Cardiac septum (tissue), 1 donor: ENCODE data around the gene METTL24. TPM values are rescaled to one million over a fixed set of nuclear protein-coding genes. Genes with fewer than 3 reads are reported as not detected.

Source experiments
- DNase-seq: peaks from one replicate; pipeline ENCODE4 v3.0.0-alpha.2; 2020; ENCODE audit warnings: low spot score
- intact Hi-C: fragments of 100-400 bp; cut with DNase I; formaldehyde crosslinking; loops from one replicate; pipeline ENCODE4 v1.14.0; 2022
- long read RNA-seq: library from polyadenylated mRNA; unstranded; transcript quantifications from one replicate; pipeline ENCODE4 v2.0.0, GENCODE V29; 2021
- total RNA-seq: library from RNA; stranded (reverse); fragmentation: NEBNext Ultra II Directional; extraction: Animal tissue kit (Norgen Biotek cat#: 25700); gene quantifications from one replicate; pipeline ENCODE4 v1.2.1, GENCODE V29; 2021
- donor health status: DM: no; HTN: no; CAD: no.

Gene METTL24, protein sequence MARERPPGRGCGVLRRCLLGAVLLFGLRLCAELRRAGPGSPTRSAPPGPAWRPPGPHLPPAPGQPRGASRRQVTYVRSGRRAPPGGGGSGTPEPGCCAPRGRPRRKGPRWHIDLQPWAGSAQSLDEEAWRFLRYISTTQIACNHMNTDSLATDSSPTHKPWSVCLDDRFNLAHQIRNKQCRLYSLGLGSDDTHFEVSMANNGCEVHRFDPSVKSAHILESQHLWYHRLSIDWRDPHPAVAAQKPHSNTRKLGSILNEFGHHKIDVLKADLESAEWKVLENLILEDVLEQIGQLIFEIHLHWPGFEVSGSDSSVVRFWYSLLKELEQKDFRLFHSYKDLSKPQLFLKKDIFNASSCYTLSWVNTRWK
- total RNA-seq: 2.0 TPM
- long read RNA-seq: 0 reads

GRCh38 chr6:110357664-110358552, at the start of gene METTL24:
TSS of gene METTL24 (minus strand) at chr6:110358349. CDS start at chr6:110358272, 77 bp downstream.
- intact Hi-C loops: no loop called here
- no peak for DNase-seq

DNA sequence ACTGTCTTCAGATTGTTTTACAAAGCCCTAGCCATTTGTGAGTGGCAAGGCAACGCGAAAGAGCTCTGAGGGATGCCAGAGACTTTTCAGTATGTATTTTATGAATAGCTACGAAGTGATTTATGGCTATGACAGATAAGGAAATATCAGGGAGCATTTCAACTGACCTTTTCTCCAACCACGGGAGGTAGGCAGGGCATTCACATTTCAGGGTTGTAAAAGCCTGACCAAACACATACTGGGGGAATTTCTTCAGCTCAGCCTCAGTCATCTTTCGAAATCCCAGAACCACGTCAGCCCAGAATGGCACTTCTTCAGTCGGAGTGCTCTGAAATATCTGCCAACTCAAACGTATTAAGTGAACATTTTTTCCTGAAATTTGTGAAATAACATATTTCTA, 46.5 kb upstream of the METTL24 start:
- DNase-seq: no peak
- intact Hi-C loops: no loop called here

GRCh38 chr6:110401585-110402176, 43.5 kb upstream of the METTL24 start:
- intact Hi-C loops: no loop called here
- no peak for DNase-seq

- intact Hi-C loops: no loop called here
- no peak for DNase-seq
Measured at GRCh38 chr6:110400208-110400607, 42.1 kb upstream of the METTL24 start.

- DNase-seq: no peak
- intact Hi-C loops: no loop called here
Measured at GRCh38 chr6:110399219-110400071, 41.3 kb upstream of the METTL24 start.

DNA sequence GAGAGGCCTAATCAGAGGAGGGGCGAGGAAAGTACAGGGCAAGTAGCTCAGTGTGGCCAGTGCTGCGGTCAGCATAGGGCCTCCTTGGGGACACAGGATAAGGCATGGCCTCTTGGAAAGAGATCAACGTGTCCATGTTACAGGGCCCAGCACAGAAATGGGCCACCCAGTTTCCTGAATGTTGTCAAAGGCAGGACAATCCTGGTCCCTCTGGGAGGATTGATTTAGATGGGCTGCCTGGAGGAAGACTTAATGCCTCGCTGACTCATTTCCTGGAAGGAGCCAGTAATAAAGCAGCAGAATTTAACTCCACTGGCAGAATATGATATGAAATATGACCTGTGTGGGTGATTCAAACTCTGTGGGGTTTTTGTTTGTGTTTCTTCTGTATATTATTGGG, 40.6 kb upstream of the METTL24 start:
- intact Hi-C loops: no loop called here
- DNase-seq: no peak

DNA sequence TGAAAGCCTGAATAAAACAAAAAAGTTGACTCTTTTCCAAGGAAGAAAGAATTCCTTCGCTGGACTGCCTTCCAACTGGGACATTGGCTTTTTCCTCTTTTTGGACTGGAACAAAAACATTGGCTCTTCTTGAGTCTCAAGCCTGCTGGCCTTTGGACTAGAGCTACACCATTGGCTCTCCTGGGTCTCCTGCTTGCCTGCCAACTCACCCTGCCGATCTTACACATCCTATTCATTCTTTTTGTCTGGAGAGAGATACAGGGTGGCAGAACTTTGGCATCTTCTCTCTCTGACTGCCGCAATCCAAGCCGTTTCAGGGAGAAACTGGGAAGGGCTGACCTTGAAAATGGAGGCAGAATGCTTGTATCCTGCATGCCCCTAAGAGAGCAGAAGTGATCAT, 37.1 kb upstream of the METTL24 start:
- DNase-seq: no peak
- intact Hi-C loops: no loop called here

DNA sequence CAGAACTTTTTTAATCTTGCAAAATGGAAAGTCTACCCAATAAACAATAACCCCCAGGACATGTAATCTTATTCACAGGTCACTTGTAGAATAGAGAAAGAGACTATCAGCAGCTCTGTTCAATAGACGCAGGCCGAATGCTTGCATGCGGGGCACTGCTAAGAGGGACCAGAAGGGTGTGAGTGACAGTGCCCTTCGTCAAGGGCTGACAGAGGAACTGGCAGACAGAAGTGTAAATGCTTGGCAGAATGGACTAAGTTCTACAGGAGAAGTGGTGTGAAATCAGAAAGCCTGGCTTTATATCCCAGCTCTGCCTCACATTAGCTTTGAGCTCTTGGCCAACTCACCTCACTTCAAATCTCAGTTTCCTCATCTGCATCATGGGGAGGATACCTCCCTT, 36.3 kb upstream of the METTL24 start:
- DNase-seq: no peak
- intact Hi-C loops: loop anchor here (5.0 kb wide), 2 partner anchors 352 to 687 kb away; no protein-coding TSS in a partner anchor

DNA sequence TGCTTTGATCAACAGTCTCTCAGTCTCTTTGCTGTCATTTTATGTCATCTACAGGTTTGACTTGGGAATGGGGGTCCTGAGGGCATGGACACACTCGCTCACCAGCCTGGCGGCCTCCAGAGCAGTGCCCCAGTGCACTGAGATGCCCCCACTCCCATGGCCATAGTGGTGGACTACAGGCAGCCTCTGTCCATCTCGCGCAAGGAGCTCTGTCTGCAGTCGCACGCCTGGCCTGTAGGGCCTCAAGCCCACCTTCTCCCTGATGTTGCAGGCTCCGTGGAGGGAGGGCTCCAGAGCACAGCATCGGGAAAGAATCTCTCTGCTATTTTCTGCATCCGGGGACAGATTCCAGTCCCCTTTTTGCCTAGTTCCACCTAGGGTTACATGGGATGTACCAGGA, 34.6 kb upstream of the METTL24 start:
- intact Hi-C loops: loop anchor here (5.0 kb wide), 2 partner anchors 350 to 685 kb away; no protein-coding TSS in a partner anchor

DNA sequence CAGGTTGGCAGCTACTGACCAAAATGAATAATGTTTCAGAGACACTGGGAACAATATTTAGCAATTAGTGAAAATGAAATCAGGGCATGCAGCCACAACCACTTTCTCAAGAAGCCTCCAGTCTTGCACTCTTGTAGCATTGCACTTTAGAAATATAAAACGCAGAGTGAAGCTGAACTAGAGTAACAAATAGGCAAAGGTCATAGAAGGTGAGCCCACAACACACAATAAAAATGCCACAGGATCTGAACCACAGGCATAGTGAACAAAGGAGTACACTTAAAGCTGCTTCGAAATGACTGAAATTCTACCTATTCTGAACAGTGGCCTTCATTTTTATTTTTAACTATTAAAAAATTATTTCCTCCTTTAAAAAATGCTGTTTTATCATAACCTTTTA, 32.3 kb upstream of the METTL24 start:
- DNase-seq: no peak
- intact Hi-C loops: loop anchor here (2.0 to 5.0 kb wide), 3 partner anchors 212 to 683 kb away; partner anchors contain the start of gene WASF1

More for the DNA sequence above, 34.6 kb upstream of the METTL24 start:
- DNase-seq: no peak

DNA sequence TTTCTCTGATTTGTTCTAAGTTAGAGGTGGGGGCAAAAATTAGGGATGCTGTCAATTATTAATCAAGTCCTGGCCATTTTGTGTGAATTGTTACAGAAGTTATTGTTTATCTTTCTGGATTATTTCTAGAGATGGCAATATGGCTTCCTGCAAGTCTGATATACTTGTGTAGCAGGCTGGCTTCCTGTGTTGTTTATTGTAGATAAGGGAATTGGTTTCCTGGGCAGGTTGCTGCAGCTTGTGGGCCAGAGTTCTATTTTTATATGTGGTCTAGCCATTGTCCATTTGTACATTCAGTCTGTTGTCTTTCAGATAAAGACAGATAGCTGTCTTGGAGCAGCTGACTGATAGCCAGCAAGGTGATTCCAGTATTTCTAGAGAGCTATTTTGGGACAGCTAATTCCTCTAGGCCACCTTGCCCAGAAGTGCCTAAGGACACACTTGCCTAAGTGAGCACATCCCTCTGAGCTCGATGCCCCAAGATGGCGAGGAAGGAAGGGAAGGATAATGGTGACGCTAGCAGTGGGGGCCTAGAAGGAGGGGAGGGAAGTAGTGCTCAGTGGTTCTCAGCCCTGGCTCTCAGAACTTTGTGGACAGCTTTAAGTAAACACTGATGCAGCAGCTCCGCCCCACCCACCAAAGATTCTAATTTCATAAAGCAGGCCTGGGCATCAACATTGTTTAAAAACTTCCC, 31.7 kb upstream of the METTL24 start:
- intact Hi-C loops: loop anchor here (2.0 to 5.0 kb wide), 3 partner anchors 211 to 683 kb away; partner anchors contain the start of gene WASF1
- DNase-seq: no peak

DNA sequence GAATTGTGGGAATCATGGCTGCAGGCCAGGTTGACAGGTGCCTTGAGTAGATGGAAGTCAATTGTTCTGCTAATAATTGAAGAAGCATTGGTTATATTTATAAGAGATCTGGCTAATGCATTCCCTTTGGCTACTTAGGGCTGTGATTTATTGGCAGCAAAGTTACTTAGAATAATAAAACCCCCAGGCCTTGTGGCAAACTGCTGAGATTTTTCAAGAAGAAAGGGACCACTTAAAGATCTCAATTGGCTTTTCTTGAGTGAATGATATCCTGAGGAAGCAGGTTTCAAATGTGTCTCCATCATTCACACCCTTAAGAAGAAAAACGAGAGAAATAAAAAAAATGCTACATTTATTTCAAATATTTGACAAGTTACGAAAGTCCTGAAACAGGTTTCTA, 29.8 kb upstream of the METTL24 start:
- DNase-seq: no peak
- intact Hi-C loops: no loop called here

DNA sequence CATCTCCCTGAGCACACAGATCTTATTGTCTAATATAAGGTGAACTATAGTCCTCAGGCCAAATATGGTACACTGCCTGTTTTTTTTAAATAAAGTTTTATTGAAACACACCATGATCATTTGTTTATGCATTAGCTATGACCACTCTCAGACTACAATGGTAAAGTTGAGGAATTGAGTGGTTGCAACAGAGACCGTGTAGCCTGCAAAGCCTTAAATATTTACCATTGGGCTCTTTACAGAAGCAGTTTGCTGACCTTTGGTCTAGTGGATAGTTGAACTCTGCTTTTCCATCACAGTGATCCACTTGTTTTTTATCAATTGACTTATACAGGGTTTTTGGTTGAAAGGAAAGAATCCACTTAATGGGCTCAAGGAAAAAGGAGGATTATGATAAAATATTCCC, 27.3 kb upstream of the METTL24 start:
- DNase-seq: no peak
- intact Hi-C loops: no loop called here

- DNase-seq: no peak
- intact Hi-C loops: no loop called here
Measured at GRCh38 chr6:110378552-110378951, 20.4 kb upstream of the METTL24 start.

GRCh38 chr6:110369066-110369465, 10.9 kb upstream of the METTL24 start:
- DNase-seq: no peak
- intact Hi-C loops: no loop called here

- intact Hi-C loops: no loop called here
- no peak for DNase-seq
Measured at GRCh38 chr6:110368284-110368683, 10.1 kb upstream of the METTL24 start.

DNA sequence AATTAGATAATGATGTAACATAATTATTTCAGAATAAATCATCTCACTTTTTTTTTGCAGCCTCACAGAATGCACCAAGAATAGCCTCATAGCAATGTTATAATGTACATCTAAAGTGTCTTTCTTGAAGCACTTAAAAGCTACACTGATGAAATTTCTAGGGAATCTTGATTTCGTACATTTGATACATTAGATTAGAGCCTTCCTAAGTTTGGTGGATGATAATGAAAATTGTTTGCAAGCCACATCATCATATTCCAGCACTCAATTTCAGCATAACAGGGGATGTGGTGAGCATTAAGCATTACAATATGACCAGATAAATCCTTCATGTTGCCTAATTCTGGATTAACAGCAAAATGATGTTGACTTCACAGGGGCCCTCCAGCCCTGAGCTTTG, 9.7 kb upstream of the METTL24 start:
- intact Hi-C loops: no loop called here
- DNase-seq: no peak

DNA sequence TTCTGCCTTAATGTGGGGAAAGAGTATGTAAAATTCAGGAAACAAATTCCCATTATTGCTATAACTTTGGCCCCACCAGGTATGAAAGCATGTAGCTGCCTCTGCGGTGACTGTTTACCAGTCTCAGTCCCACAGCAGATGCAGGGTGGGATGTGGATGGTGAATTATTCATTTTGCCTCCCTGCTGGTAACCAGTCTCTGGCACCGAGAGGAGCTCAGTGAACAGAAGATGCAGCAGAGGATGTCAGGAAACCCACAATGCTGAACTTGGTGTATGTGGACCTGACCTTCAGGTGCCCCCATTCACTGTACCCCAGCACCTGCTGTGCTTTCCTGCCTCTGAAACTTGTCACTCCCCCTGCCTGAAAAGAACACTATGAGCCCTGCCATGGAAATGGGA, 8.8 kb upstream of the METTL24 start:
- intact Hi-C loops: no loop called here
- DNase-seq: no peak

DNA sequence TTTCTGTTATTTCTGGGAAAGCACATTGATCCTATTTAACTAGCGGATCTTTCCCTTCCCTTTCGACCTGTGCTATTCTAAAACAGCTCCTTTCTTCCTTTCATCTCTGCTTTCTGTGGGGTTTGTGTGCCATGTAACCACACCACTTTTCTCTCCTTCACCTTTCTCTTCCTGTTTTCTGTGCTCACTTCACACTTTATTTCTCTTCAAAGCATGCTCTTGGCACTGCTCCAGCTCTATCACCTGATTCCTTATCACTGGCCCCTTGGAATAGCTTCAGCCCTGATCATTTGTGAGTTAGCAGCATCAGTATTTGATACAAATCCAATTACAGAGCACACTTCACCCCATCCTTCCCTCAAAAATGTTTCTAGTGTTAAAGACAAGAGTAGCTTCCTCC, 8.1 kb upstream of the METTL24 start:
- DNase-seq: no peak
- intact Hi-C loops: no loop called here
